GM23338 (cell line): ENCODE data around the gene DNAH17. TPM values are rescaled to one million over a fixed set of nuclear protein-coding genes. Genes with fewer than 3 reads are reported as not detected.

ENCODE experiments used
- ATAC-seq: fragments of 200-7000 bp; cut with Tn5 transposase; 3 replicates; pipeline ENCODE4 v1.9.1; 2020
- DNase-seq: peaks from one replicate; pipeline ENCODE4 v3.0.0-alpha.2; 2015; ENCODE audit warnings: low spot score
- H2AFZ ChIP-seq: fragments of 200-600 bp; sonication (generic); 2 replicates; pipeline ENCODE4 v1.8.0; 2016; ENCODE audit warnings: antibody characterized with exemption, mild to moderate bottlenecking, moderate library complexity
- H3F3A ChIP-seq: fragments of 200-600 bp; sonication (generic); replicated peaks from 2 replicates; pipeline ENCODE4 v1.8.0; 2017; ENCODE audit warnings: antibody characterized with exemption, mixed run types, low read depth
- H3K27ac ChIP-seq: fragments of 200-600 bp; sonication (generic); 2 replicates; pipeline ENCODE4 v1.6.1; 2016; ENCODE audit warnings: low read depth
- H3K27me3 ChIP-seq: fragments of 200-600 bp; sonication (generic); 2 replicates; pipeline ENCODE4 v1.8.0; 2016; ENCODE audit warnings: mild to moderate bottlenecking, mixed run types, moderate library complexity; ENCODE audit not compliant: insufficient read depth
- H3K36me3 ChIP-seq: fragments of 200-600 bp; sonication (generic); 2 replicates; pipeline ENCODE4 v1.8.0; 2016; ENCODE audit warnings: mild to moderate bottlenecking; ENCODE audit not compliant: insufficient read depth
- H3K4me1 ChIP-seq: fragments of 200-600 bp; sonication (generic); 2 replicates; pipeline ENCODE4 v1.8.0; 2016; ENCODE audit warnings: mild to moderate bottlenecking, moderate library complexity; ENCODE audit not compliant: insufficient read depth
- H3K4me2 ChIP-seq: fragments of 200-600 bp; sonication (generic); 2 replicates; pipeline ENCODE4 v1.7.1; 2017; ENCODE audit warnings: mixed run types
- H3K4me3 ChIP-seq: fragments of 200-600 bp; sonication (generic); 2 replicates; pipeline ENCODE4 v1.6.1; 2016; ENCODE audit warnings: mixed run types
- H3K79me2 ChIP-seq: fragments of 200-600 bp; sonication (generic); replicated peaks from 2 replicates; pipeline ENCODE4 v1.8.0; 2017; ENCODE audit warnings: mild to moderate bottlenecking; ENCODE audit not compliant: insufficient read depth
- H3K9me2 ChIP-seq: fragments of 200-600 bp; sonication (generic); 2 replicates; pipeline ENCODE4 v1.8.0; 2017; ENCODE audit not compliant: insufficient read depth
- H4K20me1 ChIP-seq: fragments of 200-600 bp; sonication (generic); replicated peaks from 2 replicates; pipeline ENCODE4 v1.8.0; 2017; ENCODE audit warnings: mild to moderate bottlenecking; ENCODE audit not compliant: insufficient read depth
- H3K27ac Mint-ChIP-seq: 2 replicates; pipeline ENCODE4 v1.8.0; 2020; ENCODE audit warnings: inconsistent platforms, mild to moderate bottlenecking, moderate library complexity, mixed read lengths
- H3K27me3 Mint-ChIP-seq: 3 replicates; pipeline ENCODE4 v1.8.0; 2022; ENCODE audit warnings: low read depth, mild to moderate bottlenecking, moderate library complexity, mixed read lengths, inconsistent platforms; ENCODE audit not compliant: insufficient read depth, poor library complexity
- H3K36me3 Mint-ChIP-seq: 3 replicates; pipeline ENCODE4 v1.8.0; 2021; ENCODE audit warnings: low read depth, mild to moderate bottlenecking, inconsistent platforms, moderate library complexity, mixed read lengths
- H3K4me1 Mint-ChIP-seq: 3 replicates; pipeline ENCODE4 v1.8.0; 2020; ENCODE audit warnings: mild to moderate bottlenecking, inconsistent platforms, mixed read lengths
- H3K4me3 Mint-ChIP-seq: 3 replicates; pipeline ENCODE4 v1.8.0; 2021; ENCODE audit warnings: moderate library complexity, mild to moderate bottlenecking, inconsistent platforms, mixed read lengths
- H3K9me3 Mint-ChIP-seq: 3 replicates; pipeline ENCODE4 v1.8.0; 2020; ENCODE audit warnings: moderate library complexity, mild to moderate bottlenecking, inconsistent platforms, mixed read lengths
- CREB1 ChIP-seq: fragments of 250-450 bp; sonication (Bioruptor Pico); IDR thresholded peaks from 2 replicates; pipeline ENCODE4 v1.5.0; 2020; ENCODE audit warnings: low read depth, mild to moderate bottlenecking, moderate library complexity
- EZH2 ChIP-seq: fragments of 200-600 bp; sonication (generic); IDR thresholded peaks from one replicate; pipeline ENCODE4 v1.8.0; 2017; ENCODE audit warnings: antibody characterized with exemption, mild to moderate bottlenecking, low read depth; ENCODE audit not compliant: unreplicated experiment
- EZH2phosphoT487 ChIP-seq: fragments of 200-600 bp; sonication (generic); IDR thresholded peaks from one replicate; pipeline ENCODE4 v1.8.1; 2018; ENCODE audit warnings: antibody characterized with exemption; ENCODE audit not compliant: unreplicated experiment
- JUNB ChIP-seq: IDR thresholded peaks from one replicate; pipeline ENCODE4 v1.6.1; 2016; ENCODE audit warnings: antibody characterized with exemption; ENCODE audit not compliant: unreplicated experiment
- STAT1 ChIP-seq: IDR thresholded peaks from one replicate; pipeline ENCODE4 v1.6.1; 2016; ENCODE audit warnings: antibody characterized with exemption; ENCODE audit not compliant: unreplicated experiment
- ZNF114 ChIP-seq: fragments of 250-450 bp; sonication (Bioruptor Pico); IDR thresholded peaks from 2 replicates; pipeline ENCODE4 v1.5.0; 2020; ENCODE audit warnings: mild to moderate bottlenecking, moderate library complexity
- ZNF331 ChIP-seq: fragments of 250-450 bp; sonication (Bioruptor Pico); IDR thresholded peaks from 2 replicates; pipeline ENCODE4 v1.5.0; 2020; ENCODE audit warnings: low read depth, mild to moderate bottlenecking, moderate library complexity
- polyA plus RNA-seq: library from polyadenylated mRNA; unstranded; fragments of >200 nt; fragmentation: Nextera tagmentation; extraction: Ambion mirVana; gene quantifications from 2 replicates; pipeline ENCODE4 v1.2.1, GENCODE V29; 2016
- total RNA-seq: library from RNA; depleted of rRNA; stranded (reverse); fragments of >200 nt; shearing (Covaris generic); gene quantifications from 2 replicates; pipeline ENCODE4 v1.2.3, GENCODE V29; 2014
- TF ChIP-seq, protein P1 (sequence below): IDR thresholded peaks from 2 replicates; pipeline ENCODE4 v1.6.1; 2016; ENCODE audit warnings: antibody characterized with exemption
- TF ChIP-seq, protein P2 (sequence below), 2 experiments: fragments of 200-600 bp in 1 of 2; sonication (generic) in 1 of 2; conservative IDR thresholded peaks; 2 replicates each; pipeline versions ENCODE4 v1.5.1 to v1.6.1; 2016 to 2017; ENCODE audit warnings: antibody characterized with exemption in 2 of 2, low read depth in 2 of 2, mild to moderate bottlenecking in 2 of 2, moderate library complexity in 1 of 2

DNAH17 gene
- total and polyA plus RNA-seq, 2 experiments from 2014 or later = 0.59 to 2.0 TPM

DNA sequence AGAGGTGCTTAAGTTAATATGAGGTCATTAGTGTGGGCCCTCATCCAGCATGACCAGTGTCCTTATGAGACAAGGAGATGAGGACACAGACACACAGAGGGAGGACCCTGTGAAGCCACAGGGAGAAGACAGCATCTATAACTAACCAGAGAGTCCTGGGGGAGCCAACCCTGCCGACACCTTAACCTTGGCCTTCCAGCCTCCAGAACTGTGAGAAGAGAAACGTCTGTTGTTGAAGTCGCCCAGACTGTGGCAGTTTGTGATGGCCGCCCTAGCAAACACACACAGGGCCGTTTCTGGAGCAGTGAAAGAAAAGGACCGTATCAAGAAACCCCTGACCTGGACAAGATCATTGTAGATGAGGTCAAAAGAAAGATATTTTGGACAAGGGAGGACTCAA lies 26.7 kb downstream of the DNAH17 start:
- Histone ChIP-seq H3K4me1 (no peaks in the 10 kb centered on the region), H3F3A (no peaks in the 10 kb centered on the region), H3K9me2 (no peaks in the 10 kb centered on the region), H3K36me3 (no peaks in the 10 kb centered on the region), H4K20me1 (no peaks in the 10 kb centered on the region), H3K79me2 (no peaks in the 10 kb centered on the region), H3K4me3 (no peak overlapping the region), H2AFZ (no peak overlapping the region), H3K27me3 (no peaks in the 10 kb centered on the region), H3K27ac (no peak overlapping the region), H3K4me2 (no peak overlapping the region)
- TF ChIP-seq JUNB = no peak
- TF ChIP-seq ZNF114 (CRISPR knock-in tag) = no peak
- TF ChIP-seq STAT1 = no peak
- TF ChIP-seq ZNF331 (CRISPR knock-in tag) = no peak
- no peak for TF ChIP-seq EZH2phosphoT487
- TF ChIP-seq EZH2 = no peak
- no peak for TF ChIP-seq CREB1 (CRISPR knock-in tag)
- no peak overlapping the region for H3K27ac Mint-ChIP-seq
- H3K27me3 Mint-ChIP-seq = no peaks in the 10 kb centered on the region
- no peaks in the 10 kb centered on the region; the same call in 2 of the 3 replicates for H3K36me3 Mint-ChIP-seq
- no peak overlapping the region for H3K4me3 Mint-ChIP-seq
- H3K4me1 Mint-ChIP-seq = peaks cover 2% of the 10 kb centered on the region; the same call in 1 of the 3 replicates
- no peak for DNase-seq
- H3K9me3 Mint-ChIP-seq = peaks cover 4% of the 10 kb centered on the region
- ATAC-seq = no peak

DNA sequence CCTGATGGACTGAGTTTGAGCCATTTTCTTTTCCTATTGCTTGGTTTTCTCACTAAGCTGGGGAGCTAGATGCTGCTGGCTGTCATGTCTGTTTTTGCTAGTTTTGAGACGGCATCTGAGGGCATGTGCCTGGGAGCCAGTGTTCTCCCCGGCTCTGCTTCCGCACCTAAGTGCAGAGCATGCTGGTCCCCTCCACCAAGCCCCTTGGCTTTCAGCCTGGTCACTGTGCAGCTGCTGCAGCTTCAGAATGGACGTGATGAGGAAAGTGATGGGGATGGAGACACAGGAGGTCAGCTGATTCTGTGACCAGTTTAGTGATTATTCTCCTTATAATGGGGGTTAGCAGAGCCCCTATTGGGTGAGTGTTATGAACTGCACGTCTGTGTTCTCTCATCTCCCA lies 28.5 kb downstream of the DNAH17 start:
- no peak for TF ChIP-seq STAT1
- no peak for TF ChIP-seq JUNB
- TF ChIP-seq, protein P1, sequence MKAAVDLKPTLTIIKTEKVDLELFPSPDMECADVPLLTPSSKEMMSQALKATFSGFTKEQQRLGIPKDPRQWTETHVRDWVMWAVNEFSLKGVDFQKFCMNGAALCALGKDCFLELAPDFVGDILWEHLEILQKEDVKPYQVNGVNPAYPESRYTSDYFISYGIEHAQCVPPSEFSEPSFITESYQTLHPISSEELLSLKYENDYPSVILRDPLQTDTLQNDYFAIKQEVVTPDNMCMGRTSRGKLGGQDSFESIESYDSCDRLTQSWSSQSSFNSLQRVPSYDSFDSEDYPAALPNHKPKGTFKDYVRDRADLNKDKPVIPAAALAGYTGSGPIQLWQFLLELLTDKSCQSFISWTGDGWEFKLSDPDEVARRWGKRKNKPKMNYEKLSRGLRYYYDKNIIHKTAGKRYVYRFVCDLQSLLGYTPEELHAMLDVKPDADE = no peak
- TF ChIP-seq, protein P2, sequence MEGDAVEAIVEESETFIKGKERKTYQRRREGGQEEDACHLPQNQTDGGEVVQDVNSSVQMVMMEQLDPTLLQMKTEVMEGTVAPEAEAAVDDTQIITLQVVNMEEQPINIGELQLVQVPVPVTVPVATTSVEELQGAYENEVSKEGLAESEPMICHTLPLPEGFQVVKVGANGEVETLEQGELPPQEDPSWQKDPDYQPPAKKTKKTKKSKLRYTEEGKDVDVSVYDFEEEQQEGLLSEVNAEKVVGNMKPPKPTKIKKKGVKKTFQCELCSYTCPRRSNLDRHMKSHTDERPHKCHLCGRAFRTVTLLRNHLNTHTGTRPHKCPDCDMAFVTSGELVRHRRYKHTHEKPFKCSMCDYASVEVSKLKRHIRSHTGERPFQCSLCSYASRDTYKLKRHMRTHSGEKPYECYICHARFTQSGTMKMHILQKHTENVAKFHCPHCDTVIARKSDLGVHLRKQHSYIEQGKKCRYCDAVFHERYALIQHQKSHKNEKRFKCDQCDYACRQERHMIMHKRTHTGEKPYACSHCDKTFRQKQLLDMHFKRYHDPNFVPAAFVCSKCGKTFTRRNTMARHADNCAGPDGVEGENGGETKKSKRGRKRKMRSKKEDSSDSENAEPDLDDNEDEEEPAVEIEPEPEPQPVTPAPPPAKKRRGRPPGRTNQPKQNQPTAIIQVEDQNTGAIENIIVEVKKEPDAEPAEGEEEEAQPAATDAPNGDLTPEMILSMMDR (conservative IDR thresholded peaks at IDR 0.05; ENCODE audit: low read depth in 2 of 2) = no peak
- ATAC-seq (no peak), DNase-seq (no peak)
- H3K4me3 ChIP-seq = no peak overlapping the region
- peaks cover 4% of the 10 kb centered on the region for H3K9me3 Mint-ChIP-seq
- H2AFZ ChIP-seq = no peak overlapping the region
- H3K36me3 ChIP-seq = no peaks in the 10 kb centered on the region
- no peak overlapping the region for H3K27ac Mint-ChIP-seq
- H3K4me1 ChIP-seq = no peaks in the 10 kb centered on the region
- no peaks in the 10 kb centered on the region for H4K20me1 ChIP-seq
- H3K36me3 Mint-ChIP-seq = no peaks in the 10 kb centered on the region; the same call in 2 of the 3 replicates
- H3K27ac ChIP-seq = no peak overlapping the region
- peaks cover 5% of the 10 kb centered on the region; the same call in 2 of the 3 replicates for H3K4me1 Mint-ChIP-seq
- H3K4me3 Mint-ChIP-seq = no peak overlapping the region
- no peaks in the 10 kb centered on the region for H3K27me3 ChIP-seq
- H3K9me2 ChIP-seq = no peaks in the 10 kb centered on the region
- no peaks in the 10 kb centered on the region for H3F3A ChIP-seq
- no peaks in the 10 kb centered on the region for H3K79me2 ChIP-seq
- H3K4me2 ChIP-seq = no peak overlapping the region
- H3K27me3 Mint-ChIP-seq = peaks cover 3% of the 10 kb centered on the region
